A673 (cell line): ENCODE results near the gene TBCC. TPM values are rescaled to one million over a fixed set of nuclear protein-coding genes. Genes with fewer than 3 reads are reported as not detected.

Experiments used
- BruUV-seq: library from RNA; stranded (reverse); fragments of 400-500 nt; replicated peaks from 2 replicates; lab custom pipeline; 2021; lab: Mats Ljungman, UMichigan
- CTCF ChIA-PET: fragments of 300-600 bp; sonication (Branson Sonifier 250); formaldehyde crosslinking; loops from one replicate; lab custom pipeline; 2022; ENCODE audit warnings: antibody characterized with exemption; lab: Charles Lee
- POLR2A ChIA-PET: fragments of 300-600 bp; sonication (Branson Sonifier 250); formaldehyde crosslinking; loops from one replicate; lab custom pipeline; 2022; ENCODE audit warnings: antibody characterized with exemption; ENCODE audit not compliant: low non-redundant PET; lab: Charles Lee
- DNase-seq: peaks from one replicate; pipeline ENCODE4 v3.0.0-alpha.2; 2015; ENCODE audit warnings: low spot score
- H3K27ac ChIP-seq: fragments of 200-600 bp; sonication (generic); 2 replicates; pipeline ENCODE4 v1.5.1; 2016; ENCODE audit warnings: mixed run types, low read depth, mild to moderate bottlenecking, mixed read lengths, antibody characterized with exemption, low read length; ENCODE audit not compliant: poor library complexity, severe bottlenecking
- H3K27me3 ChIP-seq: fragments of 200-600 bp; sonication (generic); replicated peaks from 2 replicates; pipeline ENCODE4 v1.6.1; 2017; ENCODE audit warnings: mixed run types, low read depth, mild to moderate bottlenecking, mixed read lengths, antibody characterized with exemption, low read length; ENCODE audit not compliant: insufficient read depth, poor library complexity
- H3K36me3 ChIP-seq: fragments of 200-600 bp; sonication (generic); 2 replicates; pipeline ENCODE4 v1.6.1; 2016; ENCODE audit warnings: mixed run types, mild to moderate bottlenecking, mixed read lengths, antibody characterized with exemption, low read length; ENCODE audit not compliant: insufficient read depth, poor library complexity, severe bottlenecking
- H3K4me1 ChIP-seq: fragments of 200-600 bp; sonication (generic); 2 replicates; pipeline ENCODE4 v1.6.1; 2017; ENCODE audit warnings: mixed run types, mild to moderate bottlenecking, mixed read lengths, antibody characterized with exemption, low read length; ENCODE audit not compliant: insufficient read depth, poor library complexity, severe bottlenecking
- H3K4me3 ChIP-seq: fragments of 200-600 bp; sonication (generic); 2 replicates; pipeline ENCODE4 v1.5.1; 2016; ENCODE audit warnings: low read depth, mixed run types, mild to moderate bottlenecking, mixed read lengths, low read length; ENCODE audit not compliant: poor library complexity, severe bottlenecking
- H3K9me3 ChIP-seq: fragments of 200-600 bp; sonication (generic); 2 replicates; pipeline ENCODE4 v1.6.1; 2016; ENCODE audit warnings: mixed run types, low read depth, mild to moderate bottlenecking, mixed read lengths, antibody characterized with exemption, low read length; ENCODE audit not compliant: poor library complexity, severe bottlenecking
- EZH2 ChIP-seq: fragments of 200-600 bp; sonication (generic); IDR thresholded peaks from 2 replicates; pipeline ENCODE4 v1.6.1; 2017; ENCODE audit warnings: borderline replicate concordance, low read depth, mild to moderate bottlenecking, mixed read lengths, antibody characterized with exemption, low read length; ENCODE audit not compliant: poor library complexity, severe bottlenecking
- intact Hi-C: fragments of 100-400 bp; cut with micrococcal nuclease; formaldehyde crosslinking; loops from one replicate; pipeline ENCODE4 v1.10.0; 2022; ENCODE audit not compliant: unreplicated experiment
- total RNA-seq: library from RNA; stranded (reverse); gene quantifications from 2 replicates; pipeline ENCODE4 v1.2.3, GENCODE V29; 2021
- TF ChIP-seq, protein P1 (sequence below): fragments of 300-800, 200-600 bp; sonication (generic); conservative IDR thresholded peaks from 2 replicates; pipeline ENCODE4 v1.5.1; 2017; ENCODE audit warnings: low read depth, mild to moderate bottlenecking, antibody characterized with exemption, low read length, moderate library complexity, mixed read lengths

Gene TBCC
- total RNA-seq, 1 experiment from 2014 or later: 31.3 TPM

DNA sequence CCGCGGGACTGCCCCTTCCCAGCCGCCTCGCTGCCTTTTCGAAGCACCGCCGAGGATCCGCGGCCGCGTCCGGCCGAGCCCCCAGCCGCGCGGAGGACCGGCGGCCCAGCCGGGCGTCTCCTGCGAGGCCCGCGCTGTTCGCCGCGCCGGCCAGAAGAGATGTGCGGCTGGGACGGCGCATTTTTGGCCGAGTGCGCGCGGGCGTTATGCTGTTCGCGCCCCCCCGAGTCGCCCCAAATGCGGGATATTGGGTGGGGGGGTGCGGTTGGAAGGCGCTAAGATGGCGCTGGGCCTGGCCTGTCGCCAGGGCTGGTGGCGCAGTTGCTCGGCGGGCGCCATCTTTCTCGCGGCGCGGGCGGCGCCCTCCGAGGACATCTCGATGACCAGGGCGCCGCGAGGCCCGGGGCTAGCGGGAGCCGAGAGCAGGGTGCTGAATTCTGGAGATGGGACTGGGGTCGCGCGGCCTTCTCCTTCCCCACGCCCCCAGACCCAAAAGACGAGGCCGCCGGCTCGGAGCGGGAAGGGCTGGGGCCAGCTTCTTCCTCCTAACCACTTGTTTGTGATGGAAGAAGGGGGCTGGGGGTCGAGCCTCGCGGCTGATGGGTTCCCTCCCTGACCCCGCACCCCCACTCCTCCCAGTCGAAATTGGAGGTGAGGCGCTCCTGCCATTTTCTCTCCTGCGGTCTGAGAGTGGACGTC, 37.4 kb upstream of the TBCC start:
- intact Hi-C loops: no loop called here
- POLR2A ChIA-PET: interaction anchor here (0.7 to 2.3 kb wide), 2 partner anchors 37 to 79 kb away, joined by 3 to 40 read pairs; partner anchors contain the start of gene TBCC
- CTCF ChIA-PET: interaction anchor here (0.6 kb wide), 1 partner anchor 862 kb away, joined by 4 read pairs; the partner anchor contains the start of gene MED20
- peak overlapping the region; percentile 98 for H3K27ac ChIP-seq
- H3K9me3 ChIP-seq: no peaks in the 10 kb centered on the region
- H3K4me1 ChIP-seq: peaks cover 29% of the 10 kb centered on the region
- DNase-seq: peak; percentile 84
- no peaks in the 10 kb centered on the region for H3K27me3 ChIP-seq
- peak overlapping the region; percentile 75 for H3K4me3 ChIP-seq
- BruUV-seq: no TSS peak
- TF ChIP-seq, protein P1, sequence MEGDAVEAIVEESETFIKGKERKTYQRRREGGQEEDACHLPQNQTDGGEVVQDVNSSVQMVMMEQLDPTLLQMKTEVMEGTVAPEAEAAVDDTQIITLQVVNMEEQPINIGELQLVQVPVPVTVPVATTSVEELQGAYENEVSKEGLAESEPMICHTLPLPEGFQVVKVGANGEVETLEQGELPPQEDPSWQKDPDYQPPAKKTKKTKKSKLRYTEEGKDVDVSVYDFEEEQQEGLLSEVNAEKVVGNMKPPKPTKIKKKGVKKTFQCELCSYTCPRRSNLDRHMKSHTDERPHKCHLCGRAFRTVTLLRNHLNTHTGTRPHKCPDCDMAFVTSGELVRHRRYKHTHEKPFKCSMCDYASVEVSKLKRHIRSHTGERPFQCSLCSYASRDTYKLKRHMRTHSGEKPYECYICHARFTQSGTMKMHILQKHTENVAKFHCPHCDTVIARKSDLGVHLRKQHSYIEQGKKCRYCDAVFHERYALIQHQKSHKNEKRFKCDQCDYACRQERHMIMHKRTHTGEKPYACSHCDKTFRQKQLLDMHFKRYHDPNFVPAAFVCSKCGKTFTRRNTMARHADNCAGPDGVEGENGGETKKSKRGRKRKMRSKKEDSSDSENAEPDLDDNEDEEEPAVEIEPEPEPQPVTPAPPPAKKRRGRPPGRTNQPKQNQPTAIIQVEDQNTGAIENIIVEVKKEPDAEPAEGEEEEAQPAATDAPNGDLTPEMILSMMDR: no peak
- TF ChIP-seq EZH2: no peak
- peaks cover under 1% of the 10 kb centered on the region for H3K36me3 ChIP-seq

DNA sequence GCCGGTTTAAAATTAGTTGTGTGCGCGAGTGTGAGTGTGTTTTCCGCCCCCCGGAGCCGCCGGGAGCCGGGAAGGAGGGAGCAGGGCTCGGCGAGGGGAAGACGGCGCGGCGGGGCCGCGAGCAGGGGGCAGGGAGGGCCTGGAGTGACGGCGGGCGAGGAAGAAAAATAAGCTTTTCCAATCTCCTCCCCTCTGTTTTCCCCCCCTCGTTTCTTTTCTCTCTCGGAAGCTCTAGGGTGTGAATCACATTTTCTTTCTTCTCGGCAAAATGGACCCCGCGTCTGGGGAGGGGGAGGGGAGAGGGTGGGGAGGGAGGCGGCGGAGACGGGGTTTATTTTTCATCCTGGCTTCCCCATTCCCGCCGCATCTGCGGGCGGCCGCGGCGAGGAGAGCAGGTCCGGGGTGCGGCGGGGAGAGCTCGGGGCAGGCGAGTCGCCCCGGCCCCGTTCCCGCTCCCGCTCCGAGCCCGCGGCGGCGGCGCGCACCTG, 36.8 kb upstream of the TBCC start:
- H3K4me3 ChIP-seq: peak overlapping the region; percentile 75
- CTCF ChIA-PET: interaction anchor here (0.6 kb wide), 1 partner anchor 862 kb away, joined by 4 read pairs; the partner anchor contains the start of gene MED20
- POLR2A ChIA-PET: interaction anchor here (0.7 to 2.3 kb wide), 2 partner anchors 37 to 78 kb away, joined by 3 to 40 read pairs; partner anchors contain the start of gene TBCC
- H3K27ac ChIP-seq: peak overlapping the region; percentile 98
- TF ChIP-seq, protein P1: no peak
- no peak for TF ChIP-seq EZH2
- DNase-seq: peak; percentile 89
- BruUV-seq: no TSS peak
- H3K27me3 ChIP-seq: no peaks in the 10 kb centered on the region
- H3K9me3 ChIP-seq: no peaks in the 10 kb centered on the region
- intact Hi-C loops: loop anchor here (1.0 kb wide), 1 partner anchor 36 kb away; the partner anchor contains the start of gene TBCC
- H3K36me3 ChIP-seq: no peaks in the 10 kb centered on the region
- H3K4me1 ChIP-seq: peaks cover 29% of the 10 kb centered on the region

DNA sequence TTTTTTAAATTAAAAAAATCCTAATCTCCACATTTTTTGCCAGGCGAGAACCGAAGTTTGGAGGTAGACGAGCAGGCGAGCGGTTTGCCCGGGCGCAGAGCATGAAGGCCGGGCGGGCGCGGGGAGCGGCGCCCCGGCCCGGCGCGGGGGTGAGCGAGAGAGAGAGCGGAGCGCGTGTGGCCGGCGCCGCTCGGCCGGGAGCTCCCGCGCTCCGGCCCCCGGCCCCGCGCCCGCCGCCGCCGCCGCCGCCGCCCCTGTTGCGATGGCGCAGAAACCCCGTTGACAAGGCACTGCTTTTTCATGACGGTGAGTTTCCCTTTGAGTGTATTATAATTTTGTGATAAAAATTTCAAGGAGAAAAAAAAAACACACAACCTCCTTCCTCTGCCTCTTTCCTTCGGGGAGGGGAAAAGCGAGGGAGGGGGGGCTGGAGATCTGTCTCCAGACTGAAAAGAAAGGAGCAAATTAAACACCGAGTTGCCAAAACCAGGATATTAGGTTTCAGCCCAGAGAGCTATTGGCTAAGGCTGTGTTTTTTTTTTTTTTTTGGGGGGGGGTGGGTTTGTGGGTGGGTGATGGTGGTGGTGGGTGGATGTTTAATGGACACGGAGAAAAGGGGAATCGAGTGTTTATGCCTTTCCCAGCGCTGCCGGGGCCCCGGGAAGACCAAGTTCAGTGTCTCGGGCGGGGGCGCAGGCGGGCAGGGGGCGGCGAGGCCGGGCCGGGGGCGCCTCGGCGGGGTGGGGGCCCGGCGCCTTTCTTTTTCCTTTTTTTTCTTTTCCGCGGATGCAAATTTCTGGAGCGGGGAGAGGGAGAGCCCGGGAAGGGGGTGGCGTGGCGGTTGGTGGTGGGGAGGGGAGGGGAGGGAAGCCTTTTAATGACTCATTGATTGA, 36.1 kb upstream of the TBCC start, which contains the start of gene BICRAL:
TSS of gene BICRAL (plus strand) at position 257 of the 893 bp plus-strand sequence. CDS start 39,971 bp downstream, outside the sequence.
- Histone ChIP-seq H3K27ac (peak within 1 kb of the TSS; percentile 98), H3K4me3 (peak within 1 kb of the TSS; percentile 75), H3K9me3 (no peaks in the 10 kb centered on the region), H3K4me1 (peaks cover 27% of the 10 kb centered on the region), H3K27me3 (no peaks in the 10 kb centered on the region), H3K36me3 (no peaks in the 10 kb centered on the region)
- BruUV-seq: no TSS peak
- POLR2A ChIA-PET: interaction anchor here (0.6 to 2.3 kb wide), 7 partner anchors 12 to 738 kb away, joined by 3 to 40 read pairs (median 7); partner anchors contain the start of gene TBCC
- no peak for TF ChIP-seq EZH2
- TF ChIP-seq, protein P1: no peak
- DNase-seq: peak; percentile 81
- intact Hi-C loops: loop anchor here (1.0 kb wide), 1 partner anchor 36 kb away; the partner anchor contains the start of gene TBCC
- CTCF ChIA-PET: interaction anchor here (0.6 kb wide), 1 partner anchor 26 kb away, joined by 10 read pairs; no protein-coding TSS in a partner anchor
